Smooth muscle cell of the umbilical artery (primary cell): ENCODE results near the gene CEP63. TPM values are rescaled to one million over a fixed set of nuclear protein-coding genes. Genes with fewer than 3 reads are reported as not detected.

Experiments
- total RNA-seq: library from RNA; depleted of rRNA; stranded (reverse); fragments of >200 nt; gene quantifications from 2 replicates; pipeline ENCODE4 v1.2.3, GENCODE V29; 2014

The CEP63 gene
- 20.5 and 20.7 TPM in 2 replicates for total RNA-seq

GRCh38 chr3:134485718-134486576, at the start of gene CEP63, which contains the start of gene ANAPC13:
CEP63 (plus strand) TSS chr3:134486057; CDS start chr3:134495321, 9,264 bp downstream.
ANAPC13 (minus strand) TSS chr3:134485985; CDS start chr3:134482904, 3,081 bp downstream.

Other genes starting within 250 kb of the CEP63 start
- gene RYK, start 235.2 kb upstream of the CEP63 start, total RNA-seq, result 112 and 115 TPM in 2 replicates
- 96.2 and 160 TPM in 2 replicates for gene AMOTL2, start 111.6 kb upstream of the CEP63 start, total RNA-seq
- 101 and 135 TPM in 2 replicates for gene ANAPC13, start 72 bp upstream of the CEP63 start, total RNA-seq
- gene KY, start 165.0 kb downstream of the CEP63 start, total RNA-seq, result 1.2 and 8.0 TPM in 2 replicates